22Rv1 (cell line): Measurements from ENCODE around the gene GPR179.

Experiments used
- ZFX ChIP-seq: fragments of 450-650 bp; IDR thresholded peaks from 2 replicates; pipeline ENCODE4 v1.6.1; 2017; ENCODE audit warnings: antibody characterized with exemption, borderline replicate concordance
- TF ChIP-seq, protein P1 (sequence below): fragments of 450-650 bp; IDR thresholded peaks from 2 replicates; pipeline ENCODE4 v1.5.1; 2017; ENCODE audit warnings: mild to moderate bottlenecking

GRCh38 chr17:38339891-38340290 lies 3.9 kb downstream of the GPR179 start:
- TF ChIP-seq, protein P1, sequence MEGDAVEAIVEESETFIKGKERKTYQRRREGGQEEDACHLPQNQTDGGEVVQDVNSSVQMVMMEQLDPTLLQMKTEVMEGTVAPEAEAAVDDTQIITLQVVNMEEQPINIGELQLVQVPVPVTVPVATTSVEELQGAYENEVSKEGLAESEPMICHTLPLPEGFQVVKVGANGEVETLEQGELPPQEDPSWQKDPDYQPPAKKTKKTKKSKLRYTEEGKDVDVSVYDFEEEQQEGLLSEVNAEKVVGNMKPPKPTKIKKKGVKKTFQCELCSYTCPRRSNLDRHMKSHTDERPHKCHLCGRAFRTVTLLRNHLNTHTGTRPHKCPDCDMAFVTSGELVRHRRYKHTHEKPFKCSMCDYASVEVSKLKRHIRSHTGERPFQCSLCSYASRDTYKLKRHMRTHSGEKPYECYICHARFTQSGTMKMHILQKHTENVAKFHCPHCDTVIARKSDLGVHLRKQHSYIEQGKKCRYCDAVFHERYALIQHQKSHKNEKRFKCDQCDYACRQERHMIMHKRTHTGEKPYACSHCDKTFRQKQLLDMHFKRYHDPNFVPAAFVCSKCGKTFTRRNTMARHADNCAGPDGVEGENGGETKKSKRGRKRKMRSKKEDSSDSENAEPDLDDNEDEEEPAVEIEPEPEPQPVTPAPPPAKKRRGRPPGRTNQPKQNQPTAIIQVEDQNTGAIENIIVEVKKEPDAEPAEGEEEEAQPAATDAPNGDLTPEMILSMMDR: no peak
- TF ChIP-seq ZFX: no peak
